ENCODE results near the gene RNGTT. TPM values are rescaled to one million over a fixed set of nuclear protein-coding genes. Genes with fewer than 3 reads are reported as not detected.
"Not testable (repeated sequence)": the region's sequence is repeated elsewhere in the genome, so short reads cannot be mapped to it uniquely, and the experiment has no call there.

Gene RNGTT
- total RNA-seq, 1 experiment from 2014 or later, result 19.4 TPM

GRCh38 chr6:88741071-88741470 is 222.3 kb downstream of the RNGTT start:
- BruUV-seq (replicated peaks), result no TSS peak
- intact Hi-C loops (cut with micrococcal nuclease; ENCODE audit: unreplicated experiment), result no loop called here
- Mint-ChIP-seq H3K4me3 (ENCODE audit: low read depth, unreplicated experiment) (no peak overlapping the region), H3K27ac (ENCODE audit: unreplicated experiment) (no peak overlapping the region), H3K4me1 (ENCODE audit: low read depth, unreplicated experiment) (no peaks in the 10 kb centered on the region), H3K27me3 (ENCODE audit: unreplicated experiment) (no peaks in the 10 kb centered on the region), H3K9me3 (ENCODE audit: low read depth, unreplicated experiment) (no peaks in the 10 kb centered on the region), H3K36me3 (ENCODE audit: insufficient read depth, unreplicated experiment) (peaks cover 4% of the 10 kb centered on the region)
- DNase-seq, result no peak
- CTCF ChIA-PET, result no interaction called here
- TF ChIP-seq CTCF (IDR thresholded peaks at IDR 0.05; ENCODE audit: unreplicated experiment), result no peak

- CTCF ChIA-PET, result no interaction called here
These were observed 228.9 kb downstream of the RNGTT start for GRCh38 chr6:88734544-88734943.

GRCh38 chr6:88730611-88731011 is 232.8 kb downstream of the RNGTT start:
- no peak overlapping the region for H3K27ac Mint-ChIP-seq (ENCODE audit: unreplicated experiment)
- no peak for DNase-seq
- H3K4me1 Mint-ChIP-seq (ENCODE audit: low read depth, unreplicated experiment), result no peaks in the 10 kb centered on the region
- no peak for TF ChIP-seq CTCF (IDR thresholded peaks at IDR 0.05; ENCODE audit: unreplicated experiment)
- H3K4me3 Mint-ChIP-seq (ENCODE audit: low read depth, unreplicated experiment), result no peak overlapping the region
- no peaks in the 10 kb centered on the region for H3K27me3 Mint-ChIP-seq (ENCODE audit: unreplicated experiment)
- no peaks in the 10 kb centered on the region for H3K36me3 Mint-ChIP-seq (ENCODE audit: insufficient read depth, unreplicated experiment)
- BruUV-seq (replicated peaks), result no TSS peak
- CTCF ChIA-PET, result interaction anchor here (0.6 kb wide), 1 partner anchor 744 kb away, joined by 3 read pairs; no protein-coding TSS in a partner anchor
- intact Hi-C loops (cut with micrococcal nuclease; ENCODE audit: unreplicated experiment), result no loop called here
- H3K9me3 Mint-ChIP-seq (ENCODE audit: low read depth, unreplicated experiment), result no peaks in the 10 kb centered on the region

More at GRCh38 chr6:88734544-88734943, 228.9 kb downstream of the RNGTT start:
- no peaks in the 10 kb centered on the region for H3K9me3 Mint-ChIP-seq (ENCODE audit: low read depth, unreplicated experiment)
- no peaks in the 10 kb centered on the region for H3K27me3 Mint-ChIP-seq (ENCODE audit: unreplicated experiment)
- H3K4me3 Mint-ChIP-seq (ENCODE audit: low read depth, unreplicated experiment), result no peak overlapping the region
- TF ChIP-seq CTCF (IDR thresholded peaks at IDR 0.05; ENCODE audit: unreplicated experiment), result no peak
- no peak for DNase-seq
- BruUV-seq (replicated peaks), result no TSS peak
- peaks cover 4% of the 10 kb centered on the region for H3K36me3 Mint-ChIP-seq (ENCODE audit: insufficient read depth, unreplicated experiment)
- no peak overlapping the region for H3K27ac Mint-ChIP-seq (ENCODE audit: unreplicated experiment)
- H3K4me1 Mint-ChIP-seq (ENCODE audit: low read depth, unreplicated experiment), result no peaks in the 10 kb centered on the region
- intact Hi-C loops (cut with micrococcal nuclease; ENCODE audit: unreplicated experiment), result no loop called here

GRCh38 chr6:88728756-88729155 is 234.7 kb downstream of the RNGTT start:
- H3K4me1 Mint-ChIP-seq (ENCODE audit: low read depth, unreplicated experiment), result no peaks in the 10 kb centered on the region
- DNase-seq, result no peak
- no peak for TF ChIP-seq CTCF (IDR thresholded peaks at IDR 0.05; ENCODE audit: unreplicated experiment)
- no peaks in the 10 kb centered on the region for H3K27me3 Mint-ChIP-seq (ENCODE audit: unreplicated experiment)
- CTCF ChIA-PET, result no interaction called here
- no peak overlapping the region for H3K4me3 Mint-ChIP-seq (ENCODE audit: low read depth, unreplicated experiment)
- H3K36me3 Mint-ChIP-seq (ENCODE audit: insufficient read depth, unreplicated experiment), result no peaks in the 10 kb centered on the region
- no peaks in the 10 kb centered on the region for H3K9me3 Mint-ChIP-seq (ENCODE audit: low read depth, unreplicated experiment)
- BruUV-seq (replicated peaks), result no TSS peak
- no peak overlapping the region for H3K27ac Mint-ChIP-seq (ENCODE audit: unreplicated experiment)
- intact Hi-C loops (cut with micrococcal nuclease; ENCODE audit: unreplicated experiment), result no loop called here

- H3K36me3 Mint-ChIP-seq (ENCODE audit: insufficient read depth, unreplicated experiment); CTCF ChIA-PET; intact Hi-C loops (cut with micrococcal nuclease; ENCODE audit: unreplicated experiment); BruUV-seq (replicated peaks); H3K27me3 Mint-ChIP-seq (ENCODE audit: unreplicated experiment); H3K4me3 Mint-ChIP-seq (ENCODE audit: low read depth, unreplicated experiment); H3K4me1 Mint-ChIP-seq (ENCODE audit: low read depth, unreplicated experiment); DNase-seq; H3K27ac Mint-ChIP-seq (ENCODE audit: unreplicated experiment); H3K9me3 Mint-ChIP-seq (ENCODE audit: low read depth, unreplicated experiment): not testable (repeated sequence)
These were observed 237.0 kb downstream of the RNGTT start for GRCh38 chr6:88726409-88726808.
